Hematopoietic multipotent progenitor cell treated with erythropoietin and hydrocortisone succinate and interleukin-3 and kit ligand, for 6 days (in vitro differentiated cells): ENCODE measurements around the gene SEL1L3.

Experiments
- DNase-seq: peaks from one replicate; pipeline ENCODE4 v3.0.0-alpha.2; 2015

The SEL1L3 gene

GRCh38 chr4:25847329-25847728 lies 15.5 kb downstream of the SEL1L3 start:
- no peak for DNase-seq

GRCh38 chr4:25845841-25846653 lies 16.7 kb downstream of the SEL1L3 start:
- DNase-seq = no peak

DNA sequence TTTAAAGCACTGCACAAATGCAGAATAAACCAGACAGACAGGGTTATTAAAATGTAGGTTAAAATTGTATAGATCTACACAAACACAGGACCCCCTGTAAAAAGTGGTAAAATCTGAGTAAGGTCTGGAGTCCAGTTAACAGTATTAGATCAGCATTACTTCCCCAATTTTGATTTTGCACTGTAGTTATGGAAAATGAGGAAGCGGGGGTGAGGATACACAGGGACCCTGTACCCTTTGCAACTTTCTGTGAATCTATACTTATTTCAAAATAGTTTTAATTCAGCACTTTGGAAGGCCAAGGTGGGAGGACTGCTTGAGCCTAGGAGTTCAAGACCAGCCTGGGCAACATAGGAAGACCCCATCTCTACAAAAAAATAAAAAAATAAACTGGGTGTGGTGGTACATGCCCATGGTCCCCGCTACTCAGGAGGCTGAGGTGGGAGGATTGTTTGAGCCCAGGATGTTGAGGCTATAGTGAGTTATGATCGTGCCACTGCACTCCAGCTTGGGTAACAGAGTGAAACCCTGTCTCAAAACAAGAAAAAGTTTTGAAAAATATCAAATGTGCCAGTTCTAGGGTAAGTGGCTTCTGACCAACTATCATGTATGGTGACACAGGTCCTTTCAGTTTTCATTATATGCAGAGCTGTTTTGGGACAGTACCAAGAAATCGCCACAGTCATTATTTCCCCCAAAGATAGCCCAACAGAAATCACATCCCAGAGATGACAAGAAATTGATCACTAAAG lies 17.7 kb downstream of the SEL1L3 start:
- DNase-seq = no peak

- peak; percentile 49 for DNase-seq
Observed at GRCh38 chr4:25843340-25844097, 19.3 kb downstream of the SEL1L3 start.

GRCh38 chr4:25842229-25842845 lies 20.5 kb downstream of the SEL1L3 start:
- DNase-seq = peak; percentile 38

DNA sequence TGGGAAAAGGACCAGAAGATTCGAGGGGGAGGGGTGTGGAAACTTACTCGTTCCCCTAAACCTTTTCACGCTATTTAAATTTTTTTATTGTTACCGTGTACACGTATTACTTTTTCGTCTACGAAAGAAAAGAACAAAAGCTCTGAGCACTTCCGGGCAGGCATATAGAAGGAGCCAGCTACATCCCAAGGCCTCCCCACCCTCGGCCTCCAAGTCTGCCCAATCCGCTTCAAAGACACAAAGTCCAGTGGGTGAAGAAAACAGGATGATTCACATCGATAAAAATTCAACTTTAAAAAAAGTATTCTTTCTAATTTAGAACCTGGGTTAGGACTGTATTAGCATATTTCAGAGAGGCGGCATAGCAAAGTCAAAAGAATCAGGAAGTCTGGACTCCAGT lies 23.1 kb downstream of the SEL1L3 start:
- no peak for DNase-seq

DNA sequence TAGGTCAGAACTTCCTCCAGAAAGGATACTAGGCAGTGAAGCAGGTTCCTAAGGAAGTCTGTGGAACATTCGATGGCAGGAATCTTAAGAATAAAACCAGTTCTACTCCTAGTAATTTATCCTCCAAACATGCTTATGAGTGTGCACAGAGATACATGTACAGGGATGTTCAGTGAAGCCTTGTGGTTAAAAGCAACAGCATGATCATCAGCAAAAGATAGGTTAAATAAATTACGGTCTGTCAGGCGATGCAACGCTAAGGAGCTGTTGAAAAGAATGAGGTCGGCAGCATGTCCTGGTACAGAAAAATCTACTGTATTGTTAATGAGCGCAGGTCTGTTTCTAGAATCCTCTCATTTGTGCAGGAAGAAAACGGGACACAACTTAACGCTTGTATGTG lies 23.6 kb downstream of the SEL1L3 start:
- DNase-seq = no peak

DNA sequence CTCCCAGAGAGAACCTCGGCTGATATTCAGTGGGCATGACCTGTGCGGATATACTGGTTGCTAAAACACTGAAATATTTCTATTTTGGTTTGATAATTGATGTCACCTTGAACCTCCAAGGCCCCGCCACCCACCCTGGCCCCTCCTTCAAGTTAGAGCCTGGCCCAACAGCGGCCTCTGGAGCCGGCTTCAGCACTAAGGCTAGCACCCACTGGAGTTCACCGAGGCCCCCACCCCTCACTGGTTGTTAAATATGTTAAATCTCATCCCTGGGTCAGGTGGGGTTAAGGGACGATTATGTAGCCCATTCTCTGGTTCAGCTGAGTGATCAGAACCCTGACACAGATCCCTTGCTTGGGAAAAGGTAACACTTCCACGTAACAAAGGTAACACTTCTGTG lies 24.3 kb downstream of the SEL1L3 start:
- no peak for DNase-seq

DNA sequence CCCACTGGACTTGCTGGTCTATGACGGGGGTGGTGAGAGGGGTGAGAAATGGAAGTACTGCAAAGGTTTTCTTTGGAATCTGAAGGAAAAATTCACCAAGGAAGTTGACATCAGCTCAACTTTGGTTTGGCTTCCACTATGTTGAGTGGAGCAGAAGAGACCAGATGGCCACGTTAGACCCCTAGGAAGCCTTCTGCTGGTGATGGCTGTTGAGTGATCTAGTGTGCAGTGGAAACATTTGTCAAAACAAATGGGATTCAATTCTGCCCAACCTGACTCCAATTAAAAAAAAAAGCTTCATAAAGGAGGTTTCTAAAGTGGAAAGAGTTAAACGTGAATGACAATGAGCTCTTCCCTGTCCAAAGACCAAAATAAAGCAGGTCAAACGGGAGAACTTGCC lies 25.7 kb downstream of the SEL1L3 start:
- no peak for DNase-seq

- no peak for DNase-seq
Observed at GRCh38 chr4:25835384-25835783, 27.4 kb downstream of the SEL1L3 start.

DNA sequence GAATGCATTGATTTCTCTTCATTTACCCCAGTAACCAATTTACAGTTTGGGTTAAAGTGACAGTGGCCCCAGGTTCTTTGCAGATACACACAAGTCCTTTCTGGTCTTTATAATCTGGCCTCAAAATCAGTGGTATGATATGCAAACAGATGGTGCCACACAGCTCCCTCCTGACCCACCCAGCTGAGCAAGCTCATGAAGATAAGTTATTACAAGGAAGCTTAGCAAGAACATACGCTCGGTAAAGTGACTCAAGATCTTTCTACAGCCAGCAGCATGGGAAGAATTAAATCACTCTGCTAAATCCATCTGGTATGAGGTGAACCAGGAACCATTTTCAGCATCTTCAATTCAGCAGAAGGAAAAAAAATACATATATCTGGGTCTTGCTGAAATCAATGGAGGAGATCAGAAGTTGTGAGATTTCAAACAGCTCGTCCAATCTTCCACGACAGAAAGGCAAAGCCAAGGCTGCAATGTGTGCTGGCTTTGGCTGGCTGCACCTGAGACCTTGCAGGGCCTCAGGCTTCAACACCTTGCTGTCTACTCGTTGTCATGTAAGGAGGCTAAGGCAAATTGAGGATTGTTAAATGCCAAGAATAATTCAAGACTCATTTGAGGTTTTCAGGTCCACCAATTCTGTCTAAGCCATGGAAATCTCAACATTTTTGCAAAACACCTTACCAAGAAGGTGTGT lies 28.2 kb downstream of the SEL1L3 start:
- peak; percentile 39 for DNase-seq

DNA sequence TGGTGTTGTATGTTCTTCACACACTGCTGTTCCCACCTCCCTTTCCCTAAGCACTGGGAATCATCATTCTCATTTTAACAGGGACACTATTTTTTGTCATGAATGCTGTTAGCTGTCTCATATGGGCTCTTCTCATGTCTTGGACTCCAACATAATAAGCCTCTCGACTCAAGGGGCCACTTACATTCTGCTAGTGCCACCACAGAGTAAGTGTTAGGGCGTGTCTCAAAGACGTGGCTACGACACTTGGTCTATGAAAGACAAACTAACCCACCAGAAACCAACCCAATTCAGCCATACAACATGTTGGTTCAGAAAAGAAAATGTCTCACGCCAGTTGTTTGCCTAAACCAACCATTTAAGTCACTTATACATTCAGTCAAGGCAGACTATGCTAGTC lies 32.2 kb downstream of the SEL1L3 start:
- DNase-seq = no peak

GRCh38 chr4:25827897-25828296 lies 34.9 kb downstream of the SEL1L3 start:
- DNase-seq = no peak

- DNase-seq = no peak
Observed at GRCh38 chr4:25827373-25827772, 35.4 kb downstream of the SEL1L3 start.

DNA sequence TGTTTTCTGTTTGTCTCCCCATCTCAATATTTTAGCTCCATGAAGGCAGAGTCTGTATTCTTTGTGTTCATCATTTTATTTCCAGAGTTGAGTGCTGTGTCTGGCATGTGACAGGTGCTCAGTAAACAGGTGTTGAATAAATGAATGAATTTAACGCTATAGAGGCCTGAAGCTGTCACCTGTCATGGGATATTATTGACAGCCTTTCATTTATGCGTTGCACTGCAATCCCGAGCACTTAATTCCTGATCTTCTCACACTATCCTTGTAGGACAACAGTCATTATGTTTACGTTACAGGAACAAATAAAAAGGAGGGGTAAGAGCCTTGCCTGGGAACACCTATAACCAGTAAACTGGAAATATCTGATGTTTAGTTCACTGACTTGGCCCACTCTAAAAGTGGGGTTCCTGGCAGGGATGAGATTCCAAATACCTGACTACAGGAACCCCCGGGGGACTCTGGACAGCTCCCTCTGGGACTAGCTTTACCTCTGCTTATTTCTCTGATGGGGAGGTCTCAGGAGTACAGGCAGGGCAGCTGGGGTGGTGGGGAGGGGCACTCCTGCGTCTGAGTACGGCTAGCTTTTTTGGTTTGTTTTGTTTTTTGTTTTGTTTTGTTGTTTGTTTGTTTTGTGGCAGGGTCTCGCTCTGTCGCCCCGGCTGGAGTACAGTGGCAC lies 36.6 kb downstream of the SEL1L3 start:
- no peak for DNase-seq

GRCh38 chr4:25823632-25824031 lies 39.2 kb downstream of the SEL1L3 start:
- DNase-seq = no peak

GRCh38 chr4:25821899-25822298 lies 40.9 kb downstream of the SEL1L3 start:
- DNase-seq = no peak

DNA sequence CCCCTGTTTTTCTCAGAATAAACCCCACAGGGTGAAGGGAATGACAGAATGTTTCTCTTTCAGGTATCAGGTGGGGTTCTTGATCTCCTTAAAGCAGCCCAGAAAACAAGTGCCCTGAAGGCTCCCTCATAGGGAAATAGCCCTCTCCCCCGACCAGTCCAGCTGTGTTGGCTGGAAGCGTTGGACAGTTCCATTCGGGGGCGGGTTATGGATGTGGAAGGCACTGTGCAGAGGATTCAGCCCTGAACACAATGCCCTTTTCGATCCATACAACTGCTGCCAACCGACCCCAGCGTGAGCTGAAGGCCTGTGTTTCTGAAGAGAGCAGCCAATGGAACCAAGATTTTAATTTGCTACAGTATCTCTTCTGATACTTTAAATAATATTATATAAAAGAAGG lies 41.5 kb downstream of the SEL1L3 start:
- DNase-seq = no peak

GRCh38 chr4:25818876-25819275 lies 43.9 kb downstream of the SEL1L3 start:
- DNase-seq = no peak

- no peak for DNase-seq
Observed at GRCh38 chr4:25818371-25818871, 44.4 kb downstream of the SEL1L3 start.

DNA sequence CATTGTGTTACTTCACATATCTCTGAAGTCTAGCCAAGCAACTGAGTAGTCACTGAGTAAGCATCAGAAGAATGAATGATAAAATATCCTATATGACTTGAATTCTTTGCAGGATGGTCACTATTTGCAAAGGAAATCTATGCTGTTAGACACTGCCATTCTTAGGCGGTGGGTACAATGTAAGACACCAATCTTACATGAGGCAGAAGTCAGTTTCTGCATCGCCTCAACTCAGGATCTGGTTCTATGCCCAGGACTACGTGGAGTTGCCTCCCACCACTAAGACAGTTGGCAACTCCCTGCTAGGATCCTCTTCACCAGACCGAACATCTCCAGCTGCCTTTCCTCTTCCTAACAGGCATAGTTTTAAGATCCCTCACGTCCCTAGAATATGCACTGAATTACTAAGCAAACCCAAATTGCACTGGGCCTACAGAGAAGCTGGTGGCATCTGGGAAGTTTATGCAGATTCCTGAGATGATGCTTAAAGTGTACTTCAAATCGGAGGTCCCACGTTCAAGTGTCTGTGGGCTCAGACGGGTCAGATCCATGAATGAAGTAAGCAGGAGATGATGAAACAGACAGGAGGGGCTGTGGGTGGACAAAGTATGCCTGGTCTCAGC lies 45.6 kb downstream of the SEL1L3 start:
- DNase-seq = no peak
